K562 (cell line): Measurements from ENCODE around the gene PAN3. TPM values are rescaled to one million over a fixed set of nuclear protein-coding genes. Genes with fewer than 3 reads are reported as not detected.

Source experiments
- CBX2 ChIP-seq: fragments of 200-600 bp; sonication (generic); IDR thresholded peaks from one replicate; pipeline ENCODE4 v1.6.1; 2012; ENCODE audit warnings: mild to moderate bottlenecking, low read length, inconsistent platforms; ENCODE audit not compliant: insufficient read depth, poor library complexity, severe bottlenecking
- EZH2 ChIP-seq: IDR thresholded peaks from 2 replicates; pipeline ENCODE4 v1.6.1; 2012; ENCODE audit warnings: low read depth, mild to moderate bottlenecking, inconsistent platforms, low read length, borderline replicate concordance
- FIP1L1 ChIP-seq: fragments of 200-400 bp; formaldehyde crosslinking; IDR thresholded peaks from 2 replicates; pipeline ENCODE4 v1.6.1; 2018; ENCODE audit warnings: mild to moderate bottlenecking, low read depth, low read length; ENCODE audit not compliant: poor library complexity, severe bottlenecking
- HCFC1 ChIP-seq: IDR thresholded peaks from 2 replicates; pipeline ENCODE4 v1.6.1; 2012; ENCODE audit warnings: low read depth, low read length, improper control_type of control experiment
- HDAC1 ChIP-seq, 2 experiments: fragments of 450-650 bp; IDR thresholded peaks; 2 replicates each; pipeline ENCODE4 v1.6.1; 2016 to 2017; ENCODE audit warnings: inconsistent platforms in 1 of 2, mild to moderate bottlenecking in 1 of 2, moderate library complexity in 1 of 2
- KDM2B ChIP-seq: fragments of 250-450 bp; sonication (Bioruptor Pico); IDR thresholded peaks from 2 replicates; pipeline ENCODE4 v1.8.0; 2021; ENCODE audit warnings: mild to moderate bottlenecking, moderate library complexity
- MLLT1 ChIP-seq, 2 experiments: fragments of 450-650 bp; IDR thresholded peaks; 2 replicates each; pipeline ENCODE4 v1.6.1; 2016
- NFIC ChIP-seq: fragments of 450-650 bp; IDR thresholded peaks from 2 replicates; pipeline ENCODE4 v1.6.1; 2017; ENCODE audit warnings: mild to moderate bottlenecking, inconsistent platforms
- NR0B1 ChIP-seq: fragments of 450-650 bp; IDR thresholded peaks from one replicate; pipeline ENCODE4 v1.6.1; 2018; ENCODE audit warnings: mild to moderate bottlenecking, moderate library complexity; ENCODE audit not compliant: partially characterized antibody
- TCF3 ChIP-seq: sonication (generic); formaldehyde crosslinking; IDR thresholded peaks from 2 replicates; pipeline ENCODE4 v1.4.0; 2020; ENCODE audit warnings: mild to moderate bottlenecking, missing genetic modification reagents
- TGIF2 ChIP-seq: sonication (generic); formaldehyde crosslinking; IDR thresholded peaks from 2 replicates; pipeline ENCODE4 v1.8.1; 2022; ENCODE audit warnings: mild to moderate bottlenecking, missing genetic modification reagents, moderate library complexity
- ZBTB5 ChIP-seq: fragments of 450-650 bp; IDR thresholded peaks from 2 replicates; pipeline ENCODE4 v1.6.1; 2017; ENCODE audit warnings: antibody characterized with exemption
- polyA plus RNA-seq, 8 experiments: library from polyadenylated mRNA; depleted of rRNA in 4 of 8; stranded (reverse) in 5 of 8; unstranded in 3 of 8; fragments of >200 nt; fragmentation: Nextera tagmentation in 2 of 8; fragmentation: Illumina TruSeq in 1 of 8; extraction: Ambion mirVana in 2 of 8; extraction: Trizol in 1 of 8; gene quantifications; 2 replicates each; pipeline versions ENCODE4 v1.2.1 to v1.2.3, GENCODE V29; 2011 to 2014; ENCODE audit warnings: inconsistent platforms in 1 of 8, missing spikeins in 1 of 8
- total RNA-seq, 7 experiments: library from RNA; depleted of rRNA in 6 of 7; stranded (reverse); fragments of >200 nt in 6 of 7; fragmentation: Illumina TruSeq in 2 of 7; extraction: Trizol in 2 of 7; gene quantifications; 2 replicates each; pipeline versions ENCODE4 v1.2.1 to v1.2.3, GENCODE V29; 2011 to 2021; ENCODE audit warnings: low replicate concordance in 1 of 7

Gene PAN3
- total and polyA plus RNA-seq, 9 of the 15 experiments (the other 6 are each of a cell fraction or from before 2014, with no cell fraction given) = 7.2 to 19.9 (median 11.6) TPM

- TF ChIP-seq ZBTB5 = no peak
- TF ChIP-seq TGIF2 (CRISPR knock-in tag) = no peak
- no peak for TF ChIP-seq MLLT1 (IDR thresholded peaks at IDR 0.05)
- no peak for TF ChIP-seq HCFC1
- TF ChIP-seq EZH2 = no peak
- no peak for TF ChIP-seq NFIC
- no peak for TF ChIP-seq HDAC1 (IDR thresholded peaks at IDR 0.05)
- no peak for TF ChIP-seq TCF3 (CRISPR knock-in tag)
- no peak for TF ChIP-seq FIP1L1
- no peak for TF ChIP-seq CBX2
- TF ChIP-seq NR0B1 = no peak
- TF ChIP-seq KDM2B (CRISPR knock-in tag) = no peak
These were observed 39.5 kb downstream of the PAN3 start (continued) for GRCh38 chr13:28177877-28178276.
